GM12878 (cell line): ENCODE data around the gene FUBP1. TPM values are rescaled to one million over a fixed set of nuclear protein-coding genes. Genes with fewer than 3 reads are reported as not detected.

Source experiments
- CHD4 ChIP-seq: fragments of 200-600 bp; sonication (generic); IDR thresholded peaks from 2 replicates; pipeline ENCODE4 v1.6.1; 2016; ENCODE audit warnings: mild to moderate bottlenecking
- E2F4 ChIP-seq: IDR thresholded peaks from 2 replicates; pipeline ENCODE4 v1.6.1; 2012; ENCODE audit warnings: low read depth, low read length, improper control_type of control experiment
- JUND ChIP-seq: IDR thresholded peaks from 2 replicates; pipeline ENCODE4 v1.6.1; 2012; ENCODE audit warnings: low read depth, mild to moderate bottlenecking, low read length, improper control_type of control experiment, moderate library complexity
- MLLT1 ChIP-seq: fragments of 450-650 bp; IDR thresholded peaks from 2 replicates; pipeline ENCODE4 v1.6.1; 2016; ENCODE audit warnings: mild to moderate bottlenecking
- POLR2A ChIP-seq: IDR thresholded peaks from 2 replicates; pipeline ENCODE4 v1.6.1; 2011; ENCODE audit warnings: low read depth, mild to moderate bottlenecking, low read length
- POLR2AphosphoS2 ChIP-seq: IDR thresholded peaks from 2 replicates; pipeline ENCODE4 v1.6.1; 2011; ENCODE audit warnings: low read depth, mild to moderate bottlenecking, low read length, improper control_type of control experiment, moderate library complexity
- PRDM15 ChIP-seq: fragments of 450-650 bp; formaldehyde crosslinking; IDR thresholded peaks from 2 replicates; pipeline ENCODE4 v1.4.0; 2020; ENCODE audit warnings: mild to moderate bottlenecking, moderate library complexity
- SMAD1 ChIP-seq: fragments of 450-650 bp; IDR thresholded peaks from 2 replicates; pipeline ENCODE4 v1.6.1; 2018; ENCODE audit warnings: mild to moderate bottlenecking, low read depth; ENCODE audit not compliant: partially characterized antibody
- SREBF2 ChIP-seq: IDR thresholded peaks from 2 replicates; pipeline ENCODE4 v1.6.1; 2012; ENCODE audit warnings: mild to moderate bottlenecking, low read length
- SUPT20H ChIP-seq: IDR thresholded peaks from 2 replicates; pipeline ENCODE4 v1.6.1; 2011; ENCODE audit warnings: low read depth, mild to moderate bottlenecking, low read length, moderate library complexity, borderline replicate concordance; ENCODE audit not compliant: control insufficient read depth
- TAF1 ChIP-seq: IDR thresholded peaks from 2 replicates; pipeline ENCODE4 v1.6.1; 2011; ENCODE audit warnings: mild to moderate bottlenecking, low read depth, low read length, borderline replicate concordance
- ZBED1 ChIP-seq: IDR thresholded peaks from 2 replicates; pipeline ENCODE4 v1.6.1; 2016; ENCODE audit warnings: borderline replicate concordance
- ZBTB11 ChIP-seq: fragments of 450-650 bp; formaldehyde crosslinking; IDR thresholded peaks from 2 replicates; pipeline ENCODE4 v1.5.0; 2022; ENCODE audit warnings: mild to moderate bottlenecking, missing genetic modification characterization
- ZBTB33 ChIP-seq: fragments of 450-650 bp; IDR thresholded peaks from 2 replicates; pipeline ENCODE4 v1.6.1; 2017; ENCODE audit warnings: mild to moderate bottlenecking
- polyA plus RNA-seq, 11 experiments: library from polyadenylated mRNA; depleted of rRNA in 4 of 11; unstranded in 6 of 11; stranded (reverse) in 5 of 11; fragments of >200 nt; fragmentation: Nextera tagmentation in 4 of 11; fragmentation: Illumina TruSeq in 1 of 11; extraction: Ambion mirVana in 4 of 11; extraction: Trizol in 1 of 11; gene quantifications; 1 replicate in 1 of 11; 2 replicates in 10 of 11; pipeline versions ENCODE4 v1.2.1 to v1.2.3, GENCODE V29; 2011 to 2016; ENCODE audit warnings: inconsistent platforms in 2 of 11, missing spikeins in 2 of 11, low read depth in 1 of 11
- total RNA-seq, 4 experiments: library from RNA; depleted of rRNA in 3 of 4; stranded (reverse); fragments of >200 nt in 3 of 4; fragmentation: Illumina TruSeq in 1 of 4; extraction: Trizol in 1 of 4; gene quantifications; 2 replicates each; pipeline versions ENCODE4 v1.2.1 to v1.2.3, GENCODE V29; 2013 to 2021
- TF ChIP-seq, protein P1 (sequence below): IDR thresholded peaks from 2 replicates; pipeline ENCODE4 v1.6.1; 2011; ENCODE audit warnings: low read depth, mild to moderate bottlenecking, low read length, moderate library complexity, borderline replicate concordance; ENCODE audit errors: extremely low read depth

FUBP1 gene
- total and polyA plus RNA-seq, 10 of the 15 experiments (the other 5 are each of a cell fraction or from before 2014, with no cell fraction given): 110 to 343 (median 191) TPM

DNA sequence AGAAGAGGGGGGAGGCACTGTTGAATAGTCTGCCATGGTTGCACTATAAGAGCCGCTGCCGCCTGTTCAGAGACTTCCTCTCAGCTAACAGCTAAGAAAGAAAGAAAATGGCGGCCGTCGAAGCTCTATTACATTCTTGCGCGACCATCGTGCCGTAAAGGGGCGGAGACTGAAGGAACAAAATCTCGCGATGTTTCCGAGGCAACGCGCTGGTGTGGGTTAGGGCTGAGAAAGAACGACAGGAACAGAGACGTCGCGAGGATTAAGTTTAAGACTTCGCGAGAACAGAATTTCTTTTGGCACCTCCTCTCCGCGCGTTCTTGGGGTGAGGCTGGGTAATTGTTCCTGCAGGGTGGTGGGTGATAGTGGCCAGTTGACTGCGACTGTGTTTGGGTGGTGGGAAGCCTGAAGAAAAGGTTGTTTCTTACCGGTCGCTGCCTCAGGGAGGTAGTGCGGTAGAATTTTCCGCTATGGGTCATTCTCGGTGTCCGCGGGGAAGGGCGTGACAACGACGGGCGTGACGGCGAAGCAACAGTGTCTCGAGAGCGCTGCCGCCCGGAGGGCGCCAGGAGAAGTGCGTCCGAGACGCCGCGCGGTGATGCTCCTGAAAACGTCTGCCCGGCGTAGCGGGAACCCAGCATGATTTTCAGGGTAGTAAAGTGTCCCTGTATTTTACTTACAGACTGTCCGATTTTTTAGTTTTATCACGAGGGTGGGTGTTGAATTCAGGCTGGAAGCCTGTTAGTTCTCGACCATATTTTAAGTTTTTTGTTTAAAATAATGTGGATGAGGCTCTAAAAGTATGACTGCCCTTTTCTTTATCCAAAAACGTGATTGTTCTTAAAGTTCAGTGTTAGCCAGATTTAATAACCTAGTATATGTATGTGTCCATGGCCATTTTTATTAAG is at the start of gene FUBP1 (continued):
- TF ChIP-seq TAF1 (peak; percentile 84), JUND (no peak), E2F4 (no peak), POLR2A (peak; percentile 96), CHD4 (no peak), POLR2AphosphoS2 (peak; percentile 93), ZBED1 (peak; percentile 78; the same call in 1 of the 2 replicates), ZBTB33 (no peak), PRDM15 (CRISPR knock-in tag) (no peak), ZBTB11 (no peak), SMAD1 (peak; percentile 71), MLLT1 (peak; percentile 19; the same call in 1 of the 2 replicates), SUPT20H (no peak), SREBF2 (no peak)
- TF ChIP-seq, protein P1, sequence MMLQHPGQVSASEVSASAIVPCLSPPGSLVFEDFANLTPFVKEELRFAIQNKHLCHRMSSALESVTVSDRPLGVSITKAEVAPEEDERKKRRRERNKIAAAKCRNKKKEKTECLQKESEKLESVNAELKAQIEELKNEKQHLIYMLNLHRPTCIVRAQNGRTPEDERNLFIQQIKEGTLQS: no peak
